Fibroblast of lung (primary cell): ENCODE measurements around the gene EIF2S1. TPM values are rescaled to one million over a fixed set of nuclear protein-coding genes. Genes with fewer than 3 reads are reported as not detected.

Source experiments
- DNase-seq, 2 donors: peaks; one replicate each; pipeline versions ENCODE4 v3.0.0 to v3.0.0-alpha.2; 2010; ENCODE audit warnings: low read depth in 2 of 2
- H2AFZ ChIP-seq: 2 replicates; pipeline ENCODE4 v1.5.1; 2012; ENCODE audit warnings: low read length, control low read depth, inconsistent platforms
- H3K27ac ChIP-seq: 2 replicates; pipeline ENCODE4 v1.5.1; 2011; ENCODE audit warnings: low read length, control low read depth; ENCODE audit not compliant: insufficient read depth
- H3K27me3 ChIP-seq: 2 replicates; pipeline ENCODE4 v1.5.1; 2011; ENCODE audit warnings: mild to moderate bottlenecking, low read length; ENCODE audit not compliant: control insufficient read depth, insufficient read depth
- H3K36me3 ChIP-seq: 2 replicates; pipeline ENCODE4 v1.5.1; 2011; ENCODE audit warnings: low read length; ENCODE audit not compliant: control insufficient read depth, insufficient read depth
- H3K4me1 ChIP-seq: 2 replicates; pipeline ENCODE4 v1.5.1; 2011; ENCODE audit warnings: low read length; ENCODE audit not compliant: control insufficient read depth, insufficient read depth; ENCODE audit errors: extremely low read depth
- H3K4me2 ChIP-seq: 2 replicates; pipeline ENCODE4 v1.5.1; 2011; ENCODE audit warnings: low read length, control low read depth; ENCODE audit not compliant: insufficient read depth; ENCODE audit errors: extremely low read depth
- H3K4me3 ChIP-seq, 4 experiments: fragments of 200-600 bp in 1 of 4; sonication (generic) in 1 of 4; replicated peaks in 1 of 4; 2 replicates each; pipeline ENCODE4 v1.5.1; 2011 to 2016; ENCODE audit warnings: low read length in 4 of 4, low read depth in 3 of 4, mild to moderate bottlenecking in 3 of 4, control low read depth in 2 of 4, inconsistent platforms in 1 of 4, mixed read lengths in 1 of 4; ENCODE audit not compliant: insufficient read depth in 1 of 4; ENCODE audit errors: control extremely low read depth in 1 of 4
- H3K79me2 ChIP-seq: 2 replicates; pipeline ENCODE4 v1.5.1; 2012; ENCODE audit warnings: mild to moderate bottlenecking, low read length, inconsistent platforms; ENCODE audit not compliant: control insufficient read depth, insufficient read depth
- H3K9ac ChIP-seq: 2 replicates; pipeline ENCODE4 v1.5.1; 2011; ENCODE audit warnings: mild to moderate bottlenecking, low read length, control low read depth; ENCODE audit not compliant: insufficient read depth
- H3K9me3 ChIP-seq: 2 replicates; pipeline ENCODE4 v1.5.1; 2012; ENCODE audit warnings: low read depth, low read length; ENCODE audit not compliant: control insufficient read depth, insufficient read depth
- H4K20me1 ChIP-seq: 2 replicates; pipeline ENCODE4 v1.5.1; 2011; ENCODE audit warnings: low read length; ENCODE audit not compliant: control insufficient read depth, insufficient read depth; ENCODE audit errors: extremely low read depth
- CTCF ChIP-seq, 2 donors: IDR thresholded peaks in 1 of 2; conservative IDR thresholded peaks in 1 of 2; 1 replicate in 1 of 2; 2 replicates in 1 of 2; pipeline ENCODE4 v1.5.1; 2011 to 2012; ENCODE audit warnings: low read length in 2 of 2, control low read depth in 1 of 2, inconsistent platforms in 1 of 2, low read depth in 1 of 2, mild to moderate bottlenecking in 1 of 2
- EZH2 ChIP-seq: IDR thresholded peaks from 2 replicates; pipeline ENCODE4 v1.5.1; 2012; ENCODE audit warnings: low read length, control low read depth, mild to moderate bottlenecking; ENCODE audit errors: missing control alignments
- polyA plus RNA-seq, 2 donors: library from polyadenylated mRNA; depleted of rRNA in 1 of 2; stranded (reverse) in 1 of 2; unstranded in 1 of 2; fragments of >200 nt; gene quantifications; 2 replicates each; pipeline ENCODE4 v1.2.1, GENCODE V29; 2011 to 2012; ENCODE audit warnings: missing spikeins in 1 of 2
- total RNA-seq: library from RNA; depleted of rRNA; stranded (reverse); fragments of >200 nt; gene quantifications from 2 replicates; pipeline ENCODE4 v1.2.1, GENCODE V29; 2014

The EIF2S1 gene
- total and polyA plus RNA-seq, 2 donors (not counting 1 experiment from before 2014, with no cell fraction given) = 180 to 182 TPM

- Histone ChIP-seq H3K36me3 (peaks cover 2% of the 10 kb centered on the region), H3K4me2 (peak overlapping the region; percentile 77), H3K9ac (peak overlapping the region; percentile 77), H3K27me3 (no peaks in the 10 kb centered on the region), H3K4me1 (peaks cover 10% of the 10 kb centered on the region), H3K9me3 (no peaks in the 10 kb centered on the region), H2AFZ (peak overlapping the region; percentile 48), H3K79me2 (peaks cover 88% of the 10 kb centered on the region), H3K4me3 (peak overlapping the region; percentile 62 to 97 (median 84)), H4K20me1 (no peaks in the 10 kb centered on the region), H3K27ac (peak overlapping the region; percentile 99)
- no peak for TF ChIP-seq EZH2
- no peak for TF ChIP-seq CTCF (conservative IDR thresholded peaks at IDR 0.05 in 1 of 2, IDR thresholded peaks at IDR 0.05 in 1 of 2; ENCODE audit: low read depth in 1 of 2, low read length in 2 of 2)
- DNase-seq = no peak
Observed at GRCh38 chr14:67360470-67361206, 510 bp downstream of the EIF2S1 start.

GRCh38 chr14:67365476-67365875, 5.3 kb downstream of the EIF2S1 start:
- no peaks in the 10 kb centered on the region for H3K27me3 ChIP-seq
- DNase-seq = no peak
- no peaks in the 10 kb centered on the region for H3K9me3 ChIP-seq
- no peaks in the 10 kb centered on the region for H4K20me1 ChIP-seq
- H3K4me3 ChIP-seq = no peak overlapping the region
- H3K36me3 ChIP-seq = peaks cover 8% of the 10 kb centered on the region
- peaks cover 59% of the 10 kb centered on the region for H3K79me2 ChIP-seq
- H3K9ac ChIP-seq = no peak overlapping the region
- H3K27ac ChIP-seq = no peak overlapping the region
- H3K4me2 ChIP-seq = no peak overlapping the region
- peaks cover 7% of the 10 kb centered on the region for H3K4me1 ChIP-seq
- TF ChIP-seq CTCF (conservative IDR thresholded peaks at IDR 0.05 in 1 of 2, IDR thresholded peaks at IDR 0.05 in 1 of 2; ENCODE audit: low read depth in 1 of 2, low read length in 2 of 2) (no peak), EZH2 (no peak)
- no peak overlapping the region for H2AFZ ChIP-seq

- H3K9me3 ChIP-seq = no peaks in the 10 kb centered on the region
- no peaks in the 10 kb centered on the region for H3K27me3 ChIP-seq
- H3K4me2 ChIP-seq = no peak overlapping the region
- H3K4me1 ChIP-seq = no peaks in the 10 kb centered on the region
- H2AFZ ChIP-seq = no peak overlapping the region
- peaks cover 10% of the 10 kb centered on the region for H3K36me3 ChIP-seq
- H3K27ac ChIP-seq = no peak overlapping the region
- DNase-seq = peak in 1 of 2 donors; percentile 49
- H3K4me3 ChIP-seq = no peak overlapping the region
- H3K9ac ChIP-seq = no peak overlapping the region
- TF ChIP-seq EZH2 (no peak), CTCF (conservative IDR thresholded peaks at IDR 0.05 in 1 of 2, IDR thresholded peaks at IDR 0.05 in 1 of 2; ENCODE audit: low read depth in 1 of 2, low read length in 2 of 2) (no peak)
- H3K79me2 ChIP-seq = peaks cover 21% of the 10 kb centered on the region
- no peaks in the 10 kb centered on the region for H4K20me1 ChIP-seq
Observed at GRCh38 chr14:67370830-67371229, 10.7 kb downstream of the EIF2S1 start.
